Neural cell (in vitro differentiated cells): Measurements from ENCODE around the gene PSME3IP1. TPM values are rescaled to one million over a fixed set of nuclear protein-coding genes. Genes with fewer than 3 reads are reported as not detected.

Experiments
- H2AFZ ChIP-seq: fragments of 200-600, 300-800 bp; sonication (generic), shearing (Covaris generic); 2 replicates; pipeline ENCODE4 v1.6.0; 2014; ENCODE audit warnings: low read depth, mild to moderate bottlenecking, antibody characterized with exemption, low read length, moderate library complexity
- H3F3A ChIP-seq: fragments of 200-600 bp; shearing (Covaris generic); 2 replicates; pipeline ENCODE4 v1.6.1; 2016; ENCODE audit warnings: mild to moderate bottlenecking, moderate library complexity, mixed read lengths, antibody characterized with exemption, low read length; ENCODE audit not compliant: insufficient read depth, poor library complexity, severe bottlenecking
- H3K27ac ChIP-seq: fragments of 200-600, 300-800 bp; sonication (generic), shearing (Covaris generic); 2 replicates; pipeline ENCODE4 v1.5.1; 2014; ENCODE audit warnings: mild to moderate bottlenecking, low read length, moderate library complexity
- H3K27me3 ChIP-seq: fragments of 300-800, 200-600 bp; sonication (generic), shearing (Covaris generic); 2 replicates; pipeline ENCODE4 v1.6.0; 2014; ENCODE audit warnings: mild to moderate bottlenecking, low read depth, low read length, moderate library complexity; ENCODE audit not compliant: insufficient read depth
- H3K36me3 ChIP-seq: fragments of 300-800, 200-600 bp; sonication (generic), shearing (Covaris generic); 2 replicates; pipeline ENCODE4 v1.5.1; 2014; ENCODE audit warnings: mild to moderate bottlenecking, antibody characterized with exemption, low read length, moderate library complexity; ENCODE audit not compliant: insufficient read depth
- H3K4me2 ChIP-seq: fragments of 300-800, 200-600 bp; sonication (generic), shearing (Covaris generic); 2 replicates; pipeline ENCODE4 v1.6.0; 2014; ENCODE audit warnings: mild to moderate bottlenecking, low read length
- H3K4me3 ChIP-seq: fragments of 300-800, 200-600 bp; sonication (generic), shearing (Covaris generic); 2 replicates; pipeline ENCODE4 v1.5.1; 2014; ENCODE audit warnings: mild to moderate bottlenecking, low read length, moderate library complexity
- H3K79me2 ChIP-seq: fragments of 200-600 bp; shearing (Covaris generic); replicated peaks from 2 replicates; pipeline ENCODE4 v1.6.0; 2014; ENCODE audit warnings: mild to moderate bottlenecking, low read length, moderate library complexity; ENCODE audit not compliant: insufficient read depth
- H3K9ac ChIP-seq: fragments of 300-800, 200-600 bp; sonication (generic), shearing (Covaris generic); 2 replicates; pipeline ENCODE4 v1.6.1; 2016; ENCODE audit warnings: mild to moderate bottlenecking, low read length, mixed read lengths
- H3K9me2 ChIP-seq: fragments of 200-600 bp; shearing (Covaris generic); 2 replicates; pipeline ENCODE4 v1.6.1; 2016; ENCODE audit warnings: mild to moderate bottlenecking, low read length, mixed read lengths; ENCODE audit not compliant: insufficient read depth
- H3K9me3 ChIP-seq: fragments of 200-600, 300-800 bp; sonication (generic), shearing (Covaris generic); 2 replicates; pipeline ENCODE4 v1.6.1; 2016; ENCODE audit warnings: mild to moderate bottlenecking, mixed run types, low read length, moderate library complexity, mixed read lengths
- H4K20me1 ChIP-seq: fragments of 200-600 bp; shearing (Covaris generic); 2 replicates; pipeline ENCODE4 v1.6.1; 2016; ENCODE audit warnings: mild to moderate bottlenecking, mixed run types; ENCODE audit not compliant: insufficient read depth
- CTCF ChIP-seq: fragments of 450-650 bp; IDR thresholded peaks from 2 replicates; pipeline ENCODE4 v1.5.1; 2014; ENCODE audit warnings: antibody characterized with exemption, mild to moderate bottlenecking, moderate library complexity; ENCODE audit not compliant: poor library complexity, severe bottlenecking
- EP300 ChIP-seq: fragments of 450-650 bp; conservative IDR thresholded peaks from 2 replicates; pipeline ENCODE4 v1.6.1; 2014; ENCODE audit warnings: antibody characterized with exemption, mild to moderate bottlenecking, moderate library complexity; ENCODE audit not compliant: poor library complexity, severe bottlenecking
- EZH2 ChIP-seq: fragments of 200-600, 300-800 bp; shearing (Covaris generic), sonication (generic); IDR thresholded peaks from 2 replicates; pipeline ENCODE4 v1.6.1; 2014; ENCODE audit warnings: antibody characterized with exemption, low read length, borderline replicate concordance, mild to moderate bottlenecking; ENCODE audit not compliant: insufficient read depth, poor library complexity, severe bottlenecking
- MXI1 ChIP-seq: fragments of 450-650 bp; conservative IDR thresholded peaks from 2 replicates; pipeline ENCODE4 v1.6.1; 2014; ENCODE audit warnings: antibody characterized with exemption, mild to moderate bottlenecking; ENCODE audit not compliant: poor library complexity, severe bottlenecking
- POLR2AphosphoS5 ChIP-seq: IDR thresholded peaks from 2 replicates; pipeline ENCODE4 v1.6.1; 2012
- RAD21 ChIP-seq: fragments of 450-650 bp; conservative IDR thresholded peaks from 2 replicates; pipeline ENCODE4 v1.6.1; 2014; ENCODE audit warnings: antibody characterized with exemption, mild to moderate bottlenecking, moderate library complexity
- REST ChIP-seq: IDR thresholded peaks from 2 replicates; pipeline ENCODE4 v1.6.1; 2012; ENCODE audit warnings: borderline replicate concordance
- SMC3 ChIP-seq: fragments of 450-650 bp; conservative IDR thresholded peaks from 2 replicates; pipeline ENCODE4 v1.6.1; 2014; ENCODE audit warnings: antibody characterized with exemption, mild to moderate bottlenecking, moderate library complexity; ENCODE audit not compliant: poor library complexity
- TAF1 ChIP-seq: IDR thresholded peaks from 2 replicates; pipeline ENCODE4 v1.6.1; 2012; ENCODE audit warnings: low read depth
- polyA plus RNA-seq: library from polyadenylated mRNA; depleted of rRNA; stranded (reverse); fragments of >200 nt; gene quantifications from 2 replicates; pipeline ENCODE4 v1.2.3, GENCODE V29; 2014

PSME3IP1 gene
- polyA plus RNA-seq, 1 donor from 2014 or later = 167 TPM

DNA sequence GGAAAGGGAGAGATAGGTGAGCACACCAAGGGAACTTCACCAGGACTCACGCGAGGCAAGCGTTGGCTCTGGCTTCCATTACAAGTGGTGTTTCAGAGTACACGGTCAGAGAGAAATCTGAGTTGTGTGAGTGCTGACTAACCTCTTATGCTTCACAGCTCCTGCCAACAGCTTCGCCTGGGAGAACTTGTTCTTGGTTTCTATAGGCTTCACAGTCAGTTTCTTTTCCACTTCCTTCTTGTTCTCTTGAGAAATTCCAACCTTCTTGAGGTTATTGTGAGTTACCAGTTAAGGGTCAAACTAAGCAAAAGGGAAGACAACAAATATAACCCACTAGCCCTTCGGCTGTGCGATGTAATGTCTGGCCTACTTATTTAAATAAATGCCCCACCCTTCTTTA is 18.9 kb downstream of the PSME3IP1 start:
- no peaks in the 10 kb centered on the region for H3K9me3 ChIP-seq
- no peak overlapping the region for H2AFZ ChIP-seq
- no peaks in the 10 kb centered on the region for H3K27me3 ChIP-seq
- peaks cover 5% of the 10 kb centered on the region for H3F3A ChIP-seq
- H3K4me2 ChIP-seq = no peak overlapping the region
- H3K36me3 ChIP-seq = peaks cover 17% of the 10 kb centered on the region
- TF ChIP-seq REST (no peak), RAD21 (no peak), EP300 (no peak), TAF1 (no peak), SMC3 (no peak), POLR2AphosphoS5 (no peak), EZH2 (no peak), CTCF (no peak), MXI1 (no peak)
- no peak overlapping the region for H3K4me3 ChIP-seq
- H3K27ac ChIP-seq = no peak overlapping the region
- H3K79me2 ChIP-seq = no peaks in the 10 kb centered on the region
- no peak overlapping the region for H3K9ac ChIP-seq
- H3K9me2 ChIP-seq = no peaks in the 10 kb centered on the region
- H4K20me1 ChIP-seq = no peaks in the 10 kb centered on the region

DNA sequence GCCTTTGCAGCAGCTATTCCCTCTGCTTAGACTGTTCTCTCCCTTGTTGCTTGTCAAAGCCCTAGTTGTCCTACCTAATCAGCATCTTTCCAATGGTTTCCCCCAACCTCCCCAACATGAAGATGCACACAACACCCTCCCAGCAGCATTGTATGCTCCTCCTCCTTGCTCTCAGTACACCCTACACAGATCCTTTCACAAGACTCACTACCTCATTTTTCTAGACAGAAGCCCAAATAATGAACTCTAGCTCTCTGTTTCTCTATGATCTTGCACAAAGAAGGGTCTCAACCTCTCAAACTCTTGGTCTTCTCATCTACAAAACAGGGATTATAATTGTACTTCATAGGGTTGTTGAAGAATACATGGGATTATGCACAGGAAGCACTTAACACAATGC is 19.4 kb downstream of the PSME3IP1 start:
- TF ChIP-seq EP300 (no peak), RAD21 (no peak), TAF1 (no peak), MXI1 (no peak), SMC3 (no peak), POLR2AphosphoS5 (no peak), EZH2 (no peak), REST (no peak), CTCF (no peak)
- Histone ChIP-seq H2AFZ (no peak overlapping the region), H3F3A (peaks cover 5% of the 10 kb centered on the region), H3K4me3 (no peak overlapping the region), H3K9me2 (no peaks in the 10 kb centered on the region), H3K4me2 (no peak overlapping the region), H3K79me2 (no peaks in the 10 kb centered on the region), H3K27me3 (no peaks in the 10 kb centered on the region), H3K36me3 (peaks cover 12% of the 10 kb centered on the region), H3K27ac (no peak overlapping the region), H3K9ac (no peak overlapping the region), H3K9me3 (no peaks in the 10 kb centered on the region), H4K20me1 (no peaks in the 10 kb centered on the region)
